HG02798 (cell line): ENCODE measurements around the gene ST3GAL6.

Experiments
- ATAC-seq: cut with Tn5 transposase; IDR thresholded peaks from one replicate; pipeline ENCODE4 v1.9.1; 2021; ENCODE audit warnings: mild to moderate bottlenecking; ENCODE audit not compliant: unreplicated experiment, poor library complexity

Gene ST3GAL6

DNA sequence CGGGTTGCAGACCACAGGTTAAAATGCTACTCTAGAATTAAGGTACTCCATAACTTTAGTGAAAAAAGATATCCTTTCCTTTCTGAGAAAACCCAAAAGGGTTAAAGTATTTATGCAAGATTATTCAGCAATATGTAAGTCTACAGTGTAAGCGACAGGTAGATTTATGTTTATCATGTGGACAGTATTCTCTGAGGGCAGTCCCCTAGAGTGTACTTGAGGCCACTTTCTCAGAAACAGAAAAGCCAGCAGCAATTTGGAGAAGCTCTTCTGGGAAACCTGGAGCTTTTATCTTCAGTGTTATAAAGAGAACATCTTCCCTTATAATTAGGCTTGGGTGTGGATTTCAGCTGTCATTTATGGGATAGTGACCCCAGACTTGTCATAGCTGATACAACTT is 8.9 kb downstream of the ST3GAL6 start:
- no peak for ATAC-seq

DNA sequence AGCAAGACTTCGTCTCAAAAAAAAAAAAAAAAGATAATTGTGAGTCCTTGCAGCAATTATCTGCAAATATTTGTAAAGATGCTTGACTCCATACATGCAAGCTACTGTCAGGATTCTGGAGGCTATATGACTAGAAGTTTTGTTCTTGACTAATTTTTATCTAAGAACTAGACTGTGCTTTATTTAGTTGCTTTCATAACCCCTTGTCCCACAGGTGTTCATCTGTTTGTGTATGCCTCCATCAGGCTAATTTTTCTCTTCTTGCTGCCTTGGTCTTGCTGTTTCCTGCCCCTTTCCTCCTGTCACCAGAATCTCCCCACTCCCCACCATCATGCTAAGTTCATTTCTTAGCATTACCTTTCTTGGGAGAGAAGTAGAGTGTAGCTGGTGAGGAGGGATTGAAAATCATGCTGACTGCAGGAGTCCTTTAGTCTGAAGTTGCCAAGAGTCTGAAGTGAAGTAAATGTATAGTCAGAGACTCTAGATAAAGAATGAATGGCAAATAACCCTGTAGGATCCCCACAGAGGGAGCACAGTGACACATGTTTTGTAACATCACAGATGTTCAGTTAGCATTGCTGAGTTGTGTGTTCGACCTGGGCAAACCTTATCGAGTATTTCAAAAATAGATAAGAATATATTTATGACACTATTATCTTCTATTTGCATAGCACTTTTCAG is 12.5 kb downstream of the ST3GAL6 start:
- peak; percentile 43 for ATAC-seq

DNA sequence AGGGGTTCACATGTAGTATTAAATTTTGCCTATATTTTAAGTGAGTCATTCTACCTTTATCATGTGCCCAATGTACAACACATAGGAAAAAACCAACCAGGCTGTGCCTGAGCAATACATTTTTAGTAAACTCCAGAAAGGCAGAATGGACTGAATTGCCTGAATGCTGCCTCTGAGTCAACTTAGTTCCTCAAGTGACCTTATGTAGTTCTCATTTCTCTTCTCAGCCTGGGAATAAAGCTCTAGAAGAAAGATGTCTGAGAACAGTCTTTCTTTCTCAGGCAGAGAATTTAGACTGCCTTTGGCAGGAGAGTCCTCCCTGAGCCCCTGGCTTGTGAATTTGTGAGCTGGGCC is 13.0 kb downstream of the ST3GAL6 start:
- peak; percentile 7 for ATAC-seq

DNA sequence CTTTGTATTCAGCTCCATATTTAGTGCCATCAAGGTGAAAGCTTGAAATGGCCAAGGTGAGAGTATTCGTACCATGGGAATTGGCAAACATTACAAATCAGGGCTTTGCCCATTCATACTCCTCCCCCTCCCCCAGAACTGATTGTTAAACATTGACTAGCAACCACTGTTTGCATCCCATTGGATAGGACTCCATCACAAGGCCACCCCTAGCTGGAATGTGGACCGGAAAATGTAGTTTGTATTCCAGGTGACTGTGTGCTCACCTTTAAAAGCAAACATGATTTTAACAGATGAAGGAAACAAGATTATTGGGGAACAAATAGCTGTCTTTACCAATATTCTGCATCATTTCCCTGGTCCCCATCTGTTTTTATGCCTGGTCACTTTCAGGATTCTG is 14.1 kb downstream of the ST3GAL6 start:
- no peak for ATAC-seq

DNA sequence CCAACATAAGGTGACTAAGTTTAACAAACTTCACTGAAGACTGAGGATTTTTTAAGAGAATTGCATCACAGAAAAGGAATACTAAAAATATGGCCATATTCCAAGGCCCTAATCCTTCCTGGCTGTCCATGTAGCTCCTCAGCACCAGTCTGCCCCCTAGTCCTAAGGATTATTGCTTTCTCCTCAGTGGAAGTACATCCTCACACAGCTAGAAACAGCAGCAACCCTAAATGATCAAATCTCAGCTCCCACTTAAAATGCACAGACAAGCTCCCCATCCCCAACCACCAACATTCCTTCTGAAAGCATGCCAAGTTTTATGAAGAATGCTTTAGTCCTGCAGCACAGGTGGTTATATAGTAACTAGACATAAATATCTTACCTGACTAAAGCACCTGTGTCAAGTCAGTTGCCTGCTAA is 14.7 kb downstream of the ST3GAL6 start:
- ATAC-seq: no peak

DNA sequence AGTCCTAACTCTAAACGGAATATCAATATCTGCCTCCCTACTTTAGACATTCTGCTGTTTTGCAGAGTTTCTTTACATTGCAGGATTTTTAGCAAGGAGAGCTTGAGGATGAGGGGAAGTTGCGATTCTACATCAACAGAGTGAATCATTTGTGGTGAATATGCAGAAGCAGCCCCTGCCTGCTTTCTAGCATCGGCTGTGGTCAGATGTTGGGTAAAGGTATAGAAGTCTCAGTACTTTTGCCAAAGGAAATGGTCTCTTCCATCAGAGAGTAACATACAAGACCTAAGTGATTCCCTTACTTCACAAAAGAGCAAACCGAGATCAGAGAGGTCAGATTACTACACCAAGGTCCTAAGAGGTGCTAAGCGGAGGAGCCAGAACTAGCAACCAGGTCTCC is 15.2 kb downstream of the ST3GAL6 start:
- no peak for ATAC-seq

DNA sequence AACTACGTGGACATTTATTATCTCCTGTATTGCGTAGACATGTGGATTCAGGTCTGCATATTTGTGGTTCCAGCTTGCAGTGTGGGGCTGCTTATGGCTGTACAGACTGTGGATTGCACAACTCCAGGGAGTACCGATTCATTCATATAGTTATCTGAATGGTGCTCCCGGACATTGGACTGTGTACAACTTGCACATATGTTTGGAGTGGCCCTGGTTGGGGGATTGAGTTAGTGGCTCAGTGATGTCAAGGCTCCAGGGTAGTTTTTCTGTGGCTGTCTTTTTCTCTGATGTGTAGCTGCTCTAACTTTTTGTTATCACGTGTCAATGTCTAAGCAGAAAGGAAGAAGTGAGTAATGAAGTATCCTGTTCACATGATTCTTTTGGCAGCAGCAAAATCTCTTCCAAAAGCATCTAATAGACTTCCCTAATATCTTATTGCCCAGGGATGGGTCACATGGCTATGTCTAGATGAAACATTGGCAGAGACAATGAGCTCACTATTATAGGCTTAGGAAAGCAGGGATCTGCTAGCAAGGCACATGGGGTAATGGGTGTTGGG is 15.8 kb downstream of the ST3GAL6 start:
- no peak for ATAC-seq

DNA sequence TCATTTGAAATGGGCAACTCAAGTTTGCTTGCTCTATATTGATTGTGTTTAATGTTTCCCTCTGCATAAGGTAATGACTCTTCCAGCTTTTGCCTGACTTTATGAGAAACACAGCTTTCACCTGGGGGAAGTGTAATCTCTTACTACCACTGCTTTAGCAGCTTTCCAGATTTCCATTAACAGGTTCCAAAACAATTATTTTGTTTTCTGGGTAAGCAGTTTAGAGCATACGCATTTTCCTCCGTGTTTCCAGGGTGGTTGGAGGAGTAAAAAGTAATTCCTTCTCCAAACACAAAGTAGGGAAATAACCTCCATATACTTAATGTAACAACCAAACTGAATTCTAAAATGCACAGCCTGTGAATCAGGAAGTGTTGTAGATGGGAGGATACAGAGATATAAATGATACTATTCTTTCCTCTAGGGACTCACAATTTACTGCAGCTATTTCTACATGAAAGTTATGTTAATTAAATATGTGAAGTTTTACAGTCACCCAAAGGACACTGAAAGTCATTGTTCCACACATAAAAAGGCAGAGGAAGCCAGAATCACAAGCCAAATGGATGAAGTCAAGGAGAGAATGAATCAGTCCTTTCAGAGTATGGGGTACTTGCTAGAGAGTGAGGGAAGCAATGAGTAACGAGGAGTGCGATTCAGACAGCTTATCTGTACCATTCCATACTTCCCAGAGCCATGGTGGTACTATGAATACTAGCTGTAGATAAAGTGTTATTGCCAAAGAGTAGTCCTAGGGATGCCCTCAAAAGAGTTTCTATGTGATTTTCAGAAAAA is 16.6 kb downstream of the ST3GAL6 start:
- ATAC-seq: no peak

DNA sequence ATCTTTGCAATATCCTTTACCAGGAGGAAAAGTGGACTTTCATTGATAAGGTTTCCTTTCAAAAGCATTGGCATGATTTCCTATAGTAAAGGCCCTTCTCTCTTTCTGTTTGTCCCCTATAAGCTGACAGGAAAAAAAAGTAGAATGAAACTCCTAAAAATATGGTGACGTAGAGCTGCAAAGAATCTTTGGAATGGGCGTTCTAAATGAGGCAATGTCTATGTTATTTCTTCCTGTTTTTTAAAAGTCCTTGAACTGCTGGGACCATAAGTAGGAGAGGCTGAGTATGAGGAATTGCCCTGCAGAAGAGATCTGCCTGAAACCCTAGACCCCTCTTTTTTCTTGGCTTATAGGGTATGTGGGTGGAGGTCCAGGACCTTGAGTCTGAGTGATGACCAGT is 17.2 kb downstream of the ST3GAL6 start:
- ATAC-seq: no peak

DNA sequence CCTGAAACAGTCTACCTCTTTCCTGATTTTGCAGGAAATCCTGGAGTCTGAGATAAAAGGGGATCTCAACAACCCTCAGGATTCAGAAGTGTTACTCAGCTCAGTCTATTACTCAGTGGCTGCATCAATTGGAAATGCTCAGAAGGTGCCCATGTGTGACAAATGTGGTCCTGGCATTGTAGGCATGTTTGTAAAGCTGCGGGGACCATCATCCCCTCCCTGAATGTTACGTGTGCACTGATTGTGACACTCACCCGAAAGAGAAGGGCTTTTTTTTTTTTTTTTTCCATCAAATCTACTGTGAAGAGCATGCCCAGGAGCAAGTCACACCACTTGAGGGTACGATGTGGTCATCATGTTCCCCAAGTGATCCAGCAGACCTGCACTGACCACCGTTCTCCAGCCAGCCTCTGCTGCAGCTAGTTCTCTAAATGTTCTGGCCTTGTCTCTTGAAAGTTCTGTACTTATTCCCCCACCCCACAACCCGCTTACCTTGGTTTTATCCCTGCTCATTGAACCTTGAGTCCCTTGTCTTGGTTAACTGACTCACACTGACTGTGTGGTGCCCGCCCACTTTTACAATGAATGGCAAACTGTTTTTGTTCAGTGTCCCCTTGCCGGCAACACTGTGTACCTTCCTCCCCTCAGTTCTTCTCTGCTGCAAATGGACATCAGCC is 19.8 kb downstream of the ST3GAL6 start:
- no peak for ATAC-seq

DNA sequence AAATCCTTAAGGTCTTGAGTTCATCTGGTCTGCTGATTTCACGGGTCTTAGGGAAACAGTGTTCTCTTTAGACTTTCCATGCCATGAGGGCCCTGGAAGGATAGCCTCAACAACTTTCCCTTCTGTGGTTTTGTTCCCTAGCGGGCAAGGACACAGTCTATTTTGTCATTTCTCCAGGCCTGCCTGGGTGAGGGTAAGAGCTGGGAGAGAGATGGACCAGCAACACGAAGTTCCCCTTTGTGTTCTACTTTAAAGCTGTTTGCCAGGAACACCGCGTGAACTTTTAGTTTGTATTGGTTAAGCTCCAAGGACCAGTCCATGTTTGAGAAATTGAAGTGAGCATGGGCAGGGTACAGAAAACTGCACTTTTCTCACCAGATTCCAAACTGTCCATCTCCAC is 20.9 kb downstream of the ST3GAL6 start:
- no peak for ATAC-seq

DNA sequence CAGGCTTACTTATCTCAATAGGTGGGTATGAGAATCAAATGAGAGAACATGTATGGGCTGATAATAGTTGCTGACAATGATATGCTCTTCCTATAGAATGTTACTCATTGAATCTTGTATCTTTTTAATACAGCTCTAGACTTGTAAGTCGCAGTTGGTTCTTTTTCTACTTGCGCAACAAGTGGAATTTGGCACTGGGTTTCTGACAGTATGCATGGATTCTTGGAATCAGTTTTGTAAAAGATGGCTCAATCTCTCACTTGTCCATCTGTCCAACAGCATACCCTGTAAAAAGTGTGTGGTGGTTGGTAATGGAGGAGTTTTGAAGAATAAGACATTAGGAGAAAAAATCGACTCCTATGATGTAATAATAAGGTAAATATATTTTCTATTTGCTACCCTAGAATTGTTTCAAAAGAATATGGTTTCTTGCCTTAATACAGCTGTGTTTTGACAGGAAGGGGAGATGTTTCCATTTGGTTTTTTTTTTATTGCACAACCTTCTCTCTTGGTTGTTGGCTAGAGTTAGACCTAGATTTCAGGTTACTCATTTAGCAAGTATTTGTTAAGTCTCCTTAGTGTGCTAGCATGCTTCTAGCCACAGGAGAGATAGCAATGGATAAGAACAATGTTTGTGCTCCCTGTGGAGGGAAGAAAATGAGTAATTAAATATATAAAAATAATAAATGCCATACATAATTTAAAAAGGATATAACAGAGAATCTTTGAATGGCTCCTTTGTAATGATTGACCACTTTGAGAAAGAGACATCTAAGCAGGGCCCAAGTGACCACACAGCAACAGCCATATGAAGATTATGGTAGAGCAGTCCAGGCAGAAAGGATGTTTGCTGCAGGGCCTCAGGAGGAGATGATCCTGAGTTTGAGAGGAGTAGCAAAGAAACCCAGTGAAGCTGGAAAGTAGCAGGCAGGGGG is 21.8 kb downstream of the ST3GAL6 start:
- no peak for ATAC-seq

DNA sequence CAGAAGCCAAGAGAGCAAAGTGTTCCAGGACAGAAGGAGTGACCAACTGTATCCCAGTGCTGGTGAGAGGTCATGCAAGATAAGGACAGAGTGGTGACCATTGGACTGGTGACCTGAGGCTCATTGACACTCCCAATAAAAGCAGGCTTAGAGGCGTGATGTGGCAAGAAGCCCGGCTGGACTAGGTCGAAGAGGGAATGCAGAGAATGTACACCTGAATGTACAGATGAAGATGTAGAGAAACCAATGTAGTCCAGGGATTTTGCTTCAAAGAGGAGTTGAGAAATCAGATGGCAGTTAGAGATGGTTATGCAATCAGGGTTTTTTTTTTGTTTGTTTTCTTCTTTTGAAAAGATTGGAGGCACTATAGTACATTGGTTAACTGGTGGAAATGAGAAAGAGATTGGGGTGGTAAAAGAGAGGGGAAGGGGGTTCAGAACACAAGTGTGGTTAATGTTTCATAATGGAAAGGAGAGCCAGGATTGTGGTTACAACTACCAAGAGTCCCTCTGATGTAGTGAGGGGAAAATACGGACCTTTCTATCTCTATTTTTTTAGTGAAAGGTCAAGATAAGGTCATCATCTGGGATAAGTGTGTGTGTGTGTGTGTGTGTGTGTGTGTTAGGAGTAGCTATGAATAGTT is 23.3 kb downstream of the ST3GAL6 start:
- no peak for ATAC-seq

DNA sequence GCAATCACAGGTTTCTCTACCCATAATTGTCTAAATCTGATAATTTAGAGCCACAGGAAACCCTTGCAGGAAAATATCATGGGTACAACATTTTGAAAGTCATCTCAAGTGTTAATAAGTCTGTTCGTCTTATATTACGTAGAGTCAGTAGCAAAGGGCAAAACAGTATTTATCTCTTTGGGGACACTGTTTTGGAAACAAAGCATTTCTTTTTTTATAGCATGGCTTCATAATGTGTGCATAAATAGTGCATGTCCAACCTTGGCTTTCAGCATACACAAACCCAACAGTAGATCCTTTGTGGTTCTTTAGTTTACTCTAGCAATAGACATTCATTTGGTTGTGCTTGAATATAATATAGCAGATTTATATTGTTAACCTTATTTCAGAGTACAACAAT is 24.0 kb downstream of the ST3GAL6 start:
- ATAC-seq: no peak

DNA sequence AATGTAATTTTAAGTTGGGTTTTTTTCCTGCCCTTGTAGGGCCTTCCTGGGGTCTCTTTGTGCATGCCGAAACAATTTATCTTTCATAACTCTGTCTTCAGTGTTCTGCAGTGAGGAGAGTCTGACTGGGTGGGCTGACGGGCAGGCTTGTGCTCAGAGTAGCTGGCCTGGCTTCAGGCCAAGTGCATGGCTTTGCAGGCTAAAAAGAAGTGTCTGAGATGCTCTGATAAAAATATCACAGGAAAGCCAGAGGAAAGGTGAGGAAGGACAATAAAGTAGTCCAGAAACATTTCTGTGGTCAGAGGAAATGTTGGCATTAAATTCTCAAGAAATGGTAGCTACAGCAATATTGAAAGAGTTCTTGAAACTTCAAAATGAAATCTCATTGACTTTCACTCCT is 25.5 kb downstream of the ST3GAL6 start:
- no peak for ATAC-seq

DNA sequence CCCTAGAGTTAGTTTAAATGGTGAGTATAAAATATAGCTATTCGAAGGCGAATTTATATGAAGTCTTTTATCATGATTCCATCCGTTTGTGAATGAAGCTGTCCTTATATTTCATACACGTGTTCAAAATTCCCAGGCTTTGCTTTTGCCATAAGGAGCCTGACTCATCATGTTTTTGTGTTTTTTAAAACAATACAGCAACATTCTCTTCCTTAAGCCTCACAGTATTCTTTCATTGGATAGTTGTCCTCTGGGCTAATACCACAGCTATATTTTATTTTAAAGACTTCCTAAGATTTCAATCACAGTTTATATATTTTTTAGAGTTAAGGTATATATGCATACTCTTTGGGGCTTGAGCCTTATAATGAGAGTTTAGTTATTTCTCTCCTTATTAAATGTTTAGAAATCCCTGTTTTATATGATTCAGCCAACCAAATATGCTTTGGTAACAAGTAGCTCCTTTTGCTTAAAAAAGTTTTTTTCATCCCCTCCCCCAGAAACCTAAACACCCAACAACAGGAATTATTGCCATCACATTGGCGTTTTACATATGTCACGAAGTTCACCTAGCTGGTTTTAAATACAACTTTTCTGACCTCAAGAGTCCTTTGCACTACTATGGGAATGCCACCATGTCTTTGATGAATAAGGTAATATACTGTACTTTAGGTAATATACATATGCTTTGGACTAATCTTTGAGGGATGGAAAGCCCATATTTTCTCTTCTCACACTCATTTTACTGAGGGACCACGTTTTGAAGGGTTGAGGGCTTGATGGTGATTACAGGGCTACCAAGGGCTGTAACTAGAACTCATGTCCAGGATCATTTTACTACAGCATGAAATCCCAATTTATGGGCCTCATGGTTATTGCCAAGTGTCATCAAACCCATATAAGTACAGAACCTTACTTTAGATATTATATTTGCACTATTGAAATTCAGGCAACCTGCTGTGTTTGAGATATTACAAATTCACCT is 28.5 kb downstream of the ST3GAL6 start:
- no peak for ATAC-seq

DNA sequence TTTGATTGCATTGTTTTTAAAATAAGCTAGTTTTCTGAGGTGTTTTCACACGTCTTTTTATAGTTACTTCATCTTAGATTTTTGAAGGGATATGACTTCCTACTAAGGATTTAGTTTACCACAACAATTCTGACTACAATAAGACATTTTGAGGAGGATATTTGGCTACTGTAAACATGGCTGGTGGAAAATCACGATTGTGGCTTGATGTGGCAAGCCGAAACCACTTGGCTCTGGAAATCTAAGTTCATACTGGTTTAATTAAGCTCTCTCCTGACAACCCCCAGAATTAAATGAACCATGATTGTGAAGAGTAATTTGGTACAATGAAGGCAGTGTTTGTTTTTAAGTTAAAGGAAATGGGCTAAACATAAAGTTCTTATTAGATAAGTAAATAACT is 30.8 kb downstream of the ST3GAL6 start:
- no peak for ATAC-seq

DNA sequence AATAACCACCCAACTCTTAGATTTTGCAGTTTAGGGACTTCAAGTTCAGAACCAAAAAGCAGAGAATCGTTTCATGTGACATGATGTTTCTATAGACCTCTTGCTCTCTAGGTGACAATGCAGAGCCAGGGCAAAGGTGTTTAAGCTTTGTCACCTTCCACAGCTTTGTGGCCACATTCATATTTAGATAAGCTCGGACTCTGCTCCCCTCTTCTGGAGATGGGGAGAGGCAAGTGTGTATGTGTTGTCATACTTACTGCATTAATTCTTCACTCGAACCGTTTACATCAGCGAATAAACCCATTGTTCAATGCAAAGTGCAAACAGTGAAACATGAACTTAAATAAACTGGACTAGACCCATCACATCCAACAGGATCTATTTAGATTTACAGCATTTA is 33.2 kb downstream of the ST3GAL6 start:
- no peak for ATAC-seq

DNA sequence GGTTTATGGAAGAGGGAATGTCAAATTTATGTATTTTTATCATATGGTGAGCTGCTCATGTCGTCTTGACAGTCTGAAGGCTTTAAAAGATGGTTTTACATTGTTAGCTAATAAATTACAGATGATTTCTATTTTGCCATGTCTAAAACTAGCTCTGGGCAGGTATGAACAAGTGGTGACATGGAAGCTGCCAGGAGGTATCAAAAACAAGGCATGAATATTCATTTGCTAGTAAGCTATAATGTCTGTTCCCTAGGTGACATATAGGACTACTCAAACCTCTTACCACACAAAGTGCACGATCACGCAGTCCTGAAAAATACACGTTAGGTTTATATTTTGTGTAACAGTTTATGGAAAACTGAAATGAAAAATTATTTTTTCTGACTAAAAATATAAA is 34.8 kb downstream of the ST3GAL6 start:
- no peak for ATAC-seq
